Neural crest cell (in vitro differentiated cells): Measurements from ENCODE around the gene NID1. TPM values are rescaled to one million over a fixed set of nuclear protein-coding genes. Genes with fewer than 3 reads are reported as not detected.

Experiments
- DNase-seq: peaks from one replicate; pipeline ENCODE4 v3.0.0; 2021; ENCODE audit warnings: low read depth, mixed read lengths, low spot score
- H3K27ac Mint-ChIP-seq: one replicate; pipeline ENCODE4 v1.8.0; 2021; ENCODE audit warnings: mild to moderate bottlenecking, mixed read lengths; ENCODE audit not compliant: unreplicated experiment
- H3K27me3 Mint-ChIP-seq: 2 replicates; pipeline ENCODE4 v1.8.0; 2021; ENCODE audit warnings: low read depth, mild to moderate bottlenecking, mixed read lengths
- H3K36me3 Mint-ChIP-seq: 2 replicates; pipeline ENCODE4 v1.8.0; 2021; ENCODE audit warnings: low read depth, mild to moderate bottlenecking, mixed read lengths
- H3K4me1 Mint-ChIP-seq: 2 replicates; pipeline ENCODE4 v1.8.0; 2021; ENCODE audit warnings: mixed read lengths
- H3K4me3 Mint-ChIP-seq: one replicate; pipeline ENCODE4 v1.8.0; 2021; ENCODE audit warnings: mild to moderate bottlenecking, mixed read lengths
- H3K9me3 Mint-ChIP-seq: 2 replicates; pipeline ENCODE4 v1.8.0; 2021; ENCODE audit warnings: mixed read lengths
- total RNA-seq: library from RNA; stranded (reverse); gene quantifications from 2 replicates; pipeline ENCODE4 v1.2.1, GENCODE V29; 2021
- TF ChIP-seq, protein P1 (sequence below): fragments of 200-600 bp; sonication (generic); conservative IDR thresholded peaks from 2 replicates; pipeline ENCODE4 v1.5.0; 2021; ENCODE audit warnings: antibody characterized with exemption, mild to moderate bottlenecking

The NID1 gene
- total RNA-seq, 1 donor from 2014 or later = 90.3 TPM

DNA sequence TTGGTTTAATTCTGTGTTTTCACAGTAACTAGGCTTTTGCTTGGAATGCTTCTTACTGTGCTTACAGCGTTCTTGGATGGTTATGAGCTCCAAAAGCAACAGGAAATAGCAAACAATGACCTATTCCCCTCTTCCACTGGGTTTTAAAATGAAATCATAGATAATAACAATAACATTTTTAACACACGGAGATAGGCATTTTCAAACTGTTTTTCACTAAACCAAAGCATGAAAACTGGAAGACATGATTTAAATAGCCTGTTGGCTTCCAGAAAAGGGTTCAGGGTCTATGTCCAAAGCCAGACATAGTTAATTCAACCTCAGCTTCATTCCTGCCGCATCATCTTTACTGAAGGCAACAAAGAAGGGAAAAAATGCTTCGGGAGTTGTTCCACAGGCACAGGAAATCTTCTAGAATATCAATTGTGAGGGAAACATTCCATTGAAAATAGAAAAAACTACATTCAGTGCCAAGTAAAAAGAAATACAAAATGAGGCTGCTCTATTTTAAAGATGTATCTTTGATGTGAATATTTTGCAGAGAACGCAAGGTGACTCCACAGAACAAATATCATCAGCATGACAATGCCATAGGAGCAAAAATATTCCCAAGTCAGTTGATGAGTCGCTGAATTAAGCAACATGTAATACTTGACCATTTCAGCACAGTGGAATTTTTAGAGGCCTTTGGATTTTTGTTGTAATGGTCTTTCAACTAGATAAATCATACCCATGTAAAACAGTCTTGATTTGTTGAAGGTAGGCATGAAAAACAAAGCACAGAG is 80.7 kb downstream of the NID1 start:
- H3K4me3 Mint-ChIP-seq = no peak overlapping the region
- H3K36me3 Mint-ChIP-seq = peaks cover 47% of the 10 kb centered on the region
- no peak for DNase-seq
- peaks cover 12% of the 10 kb centered on the region for H3K9me3 Mint-ChIP-seq
- H3K27ac Mint-ChIP-seq = no peak overlapping the region
- TF ChIP-seq, protein P1, sequence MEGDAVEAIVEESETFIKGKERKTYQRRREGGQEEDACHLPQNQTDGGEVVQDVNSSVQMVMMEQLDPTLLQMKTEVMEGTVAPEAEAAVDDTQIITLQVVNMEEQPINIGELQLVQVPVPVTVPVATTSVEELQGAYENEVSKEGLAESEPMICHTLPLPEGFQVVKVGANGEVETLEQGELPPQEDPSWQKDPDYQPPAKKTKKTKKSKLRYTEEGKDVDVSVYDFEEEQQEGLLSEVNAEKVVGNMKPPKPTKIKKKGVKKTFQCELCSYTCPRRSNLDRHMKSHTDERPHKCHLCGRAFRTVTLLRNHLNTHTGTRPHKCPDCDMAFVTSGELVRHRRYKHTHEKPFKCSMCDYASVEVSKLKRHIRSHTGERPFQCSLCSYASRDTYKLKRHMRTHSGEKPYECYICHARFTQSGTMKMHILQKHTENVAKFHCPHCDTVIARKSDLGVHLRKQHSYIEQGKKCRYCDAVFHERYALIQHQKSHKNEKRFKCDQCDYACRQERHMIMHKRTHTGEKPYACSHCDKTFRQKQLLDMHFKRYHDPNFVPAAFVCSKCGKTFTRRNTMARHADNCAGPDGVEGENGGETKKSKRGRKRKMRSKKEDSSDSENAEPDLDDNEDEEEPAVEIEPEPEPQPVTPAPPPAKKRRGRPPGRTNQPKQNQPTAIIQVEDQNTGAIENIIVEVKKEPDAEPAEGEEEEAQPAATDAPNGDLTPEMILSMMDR = no peak
- no peaks in the 10 kb centered on the region for H3K27me3 Mint-ChIP-seq
- peaks cover 25% of the 10 kb centered on the region for H3K4me1 Mint-ChIP-seq

DNA sequence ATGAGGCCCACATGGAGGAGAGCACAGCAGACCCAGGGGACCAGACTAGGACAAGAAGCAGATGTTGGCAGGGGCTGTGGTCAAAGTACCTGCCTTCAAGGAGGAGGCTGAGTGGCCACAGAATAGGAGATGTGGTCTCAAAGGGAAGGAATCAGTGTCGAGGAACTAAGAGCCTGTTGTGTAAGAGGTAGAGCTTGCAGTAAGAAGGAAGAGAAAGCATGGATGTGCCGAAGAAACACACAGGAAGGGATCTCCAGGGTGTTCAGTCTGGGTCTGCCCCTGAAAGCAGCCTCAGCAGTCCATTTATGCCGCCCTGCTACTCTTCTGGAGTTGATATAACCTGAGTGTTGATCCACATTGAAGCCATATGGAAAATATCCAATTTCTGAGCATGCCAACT is 83.9 kb downstream of the NID1 start:
- H3K4me3 Mint-ChIP-seq = no peak overlapping the region
- TF ChIP-seq, protein P1 = no peak
- H3K27ac Mint-ChIP-seq = peak overlapping the region; percentile 74
- peaks cover 39% of the 10 kb centered on the region for H3K36me3 Mint-ChIP-seq
- no peaks in the 10 kb centered on the region for H3K9me3 Mint-ChIP-seq
- H3K27me3 Mint-ChIP-seq = no peaks in the 10 kb centered on the region
- DNase-seq = no peak
- peaks cover 32% of the 10 kb centered on the region for H3K4me1 Mint-ChIP-seq

DNA sequence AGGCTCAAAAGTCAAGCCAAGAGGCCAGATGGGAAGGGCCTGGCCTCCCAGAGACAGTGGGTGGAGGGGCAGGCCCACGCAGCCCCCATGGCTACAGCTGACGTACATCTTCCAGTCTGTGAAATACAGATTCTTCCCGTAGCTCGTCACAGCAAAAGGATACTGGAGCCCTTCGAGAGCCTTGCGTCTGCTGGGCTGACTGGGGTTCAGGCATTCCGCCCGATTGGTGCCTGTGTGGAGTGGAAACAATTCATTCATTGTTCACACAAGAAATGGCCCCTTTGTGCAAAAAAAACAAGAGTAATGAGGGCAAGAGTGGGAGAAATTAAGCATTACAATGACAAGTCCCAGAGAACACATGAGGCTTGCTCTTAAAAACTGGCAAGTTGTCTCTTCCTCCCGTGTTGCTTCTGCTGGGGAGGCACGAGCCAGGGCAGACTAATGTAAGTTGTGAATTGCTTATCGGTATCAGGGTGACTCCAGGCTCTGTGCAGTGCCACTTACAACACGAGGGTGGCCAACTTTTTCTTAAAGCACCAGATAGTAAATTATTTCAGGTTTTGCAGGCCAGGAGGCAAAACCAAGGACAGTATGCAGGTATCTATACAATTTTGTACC is 85.1 kb downstream of the NID1 start:
- DNase-seq = peak; percentile 10
- Mint-ChIP-seq H3K36me3 (peaks cover 35% of the 10 kb centered on the region), H3K9me3 (no peaks in the 10 kb centered on the region), H3K27ac (peak overlapping the region; percentile 87), H3K27me3 (no peaks in the 10 kb centered on the region), H3K4me3 (peak overlapping the region; percentile 31), H3K4me1 (peaks cover 32% of the 10 kb centered on the region)
- TF ChIP-seq, protein P1 = no peak

DNA sequence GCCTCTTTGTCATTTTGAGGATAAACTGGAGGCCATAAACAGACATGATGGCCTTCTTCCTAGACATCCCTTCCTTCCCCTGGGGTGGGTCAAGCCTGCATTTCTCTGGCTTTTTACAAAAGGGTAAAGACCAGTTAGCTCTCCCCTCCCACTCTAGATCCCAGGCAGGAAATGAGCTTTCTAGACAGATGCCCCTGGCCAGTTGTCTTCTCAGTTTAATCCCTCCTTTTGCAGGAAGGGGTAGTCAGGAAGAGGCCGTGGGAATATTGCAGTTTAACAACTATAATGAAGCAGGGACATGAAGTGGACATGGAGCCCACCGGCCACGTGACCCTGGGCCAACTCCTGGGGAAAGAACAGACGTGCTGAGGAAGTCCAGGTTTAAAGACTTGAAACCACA is 85.7 kb downstream of the NID1 start:
- no peaks in the 10 kb centered on the region for H3K27me3 Mint-ChIP-seq
- peak overlapping the region; percentile 41 for H3K27ac Mint-ChIP-seq
- H3K4me1 Mint-ChIP-seq = peaks cover 30% of the 10 kb centered on the region
- no peaks in the 10 kb centered on the region for H3K9me3 Mint-ChIP-seq
- no peak overlapping the region for H3K4me3 Mint-ChIP-seq
- H3K36me3 Mint-ChIP-seq = peaks cover 35% of the 10 kb centered on the region
- TF ChIP-seq, protein P1 = no peak
- no peak for DNase-seq

DNA sequence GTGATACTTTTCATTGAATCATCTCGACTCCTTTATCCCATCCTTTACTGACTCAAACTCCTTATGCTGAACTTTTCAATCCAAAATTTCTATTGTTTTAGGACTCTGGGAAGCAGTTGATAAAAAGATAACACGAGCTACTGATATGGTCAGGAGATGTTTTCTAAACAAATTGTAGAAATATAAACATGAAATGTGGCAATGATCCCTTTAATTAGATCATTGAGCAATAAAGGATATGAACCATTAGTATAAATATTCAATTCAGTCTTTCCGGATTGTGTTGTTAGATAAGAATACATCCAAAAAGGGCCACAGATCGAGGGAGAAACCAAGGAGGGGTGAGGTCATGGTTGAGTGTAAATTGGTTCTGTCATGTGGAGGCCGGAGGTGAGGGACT is 88.4 kb downstream of the NID1 start:
- Mint-ChIP-seq H3K36me3 (peaks cover 25% of the 10 kb centered on the region), H3K27me3 (no peaks in the 10 kb centered on the region)

More for the DNA sequence above, 88.4 kb downstream of the NID1 start:
- Mint-ChIP-seq H3K4me1 (peaks cover 34% of the 10 kb centered on the region), H3K4me3 (no peak overlapping the region), H3K9me3 (no peaks in the 10 kb centered on the region), H3K27ac (no peak overlapping the region)
- DNase-seq = no peak
- TF ChIP-seq, protein P1 = no peak
